ENCODE data around the gene DENND6B. TPM values are rescaled to one million over a fixed set of nuclear protein-coding genes. Genes with fewer than 3 reads are reported as not detected.

DENND6B gene
- total and polyA plus RNA-seq, 2 donors (not counting 1 experiment from before 2014, with no cell fraction given) = 2.8 to 10.3 TPM

GRCh38 chr22:50272044-50272802 lies 54.6 kb downstream of the DENND6B start:
- Mint-ChIP-seq H3K27ac (peak overlapping the region; percentile 41), H3K4me3 (peak overlapping the region; percentile 49), H3K27me3 (no peaks in the 10 kb centered on the region), H3K4me1 (peaks cover 19% of the 10 kb centered on the region), H3K9me3 (ENCODE audit: insufficient read depth) (no peaks in the 10 kb centered on the region)
- POLR2A ChIA-PET = interaction anchor here (0.6 kb wide), 2 partner anchors 58 to 64 kb away, joined by 4 to 6 read pairs; no protein-coding TSS in a partner anchor
- CTCF ChIA-PET = interaction anchor here (0.8 to 2.0 kb wide), 13 partner anchors 10 to 349 kb away, joined by 3 to 8 read pairs (median 4); partner anchors contain the start of genes HDAC10 and TUBGCP6
- H4K20me1 ChIP-seq (ENCODE audit: control insufficient read depth, insufficient read depth, low read length, poor library complexity, severe bottlenecking) = peaks cover 11% of the 10 kb centered on the region
- no peak overlapping the region for H2AFZ ChIP-seq (ENCODE audit: insufficient read depth, low read depth, low read length, poor library complexity, severe bottlenecking)
- 53% methylated on average over 19 of the region's 26 CpGs for WGBS (ENCODE audit: insufficient coverage)
- no peak overlapping the region for H3K27ac ChIP-seq (ENCODE audit: low read length in 2 of 2)
- no peak for DNase-seq
- H3K4me3 ChIP-seq (ENCODE audit: control extremely low read depth in 1 of 5, extremely low read depth in 1 of 5, insufficient read depth in 1 of 5, low read depth in 2 of 5, low read length in 4 of 5) = no peak overlapping the region
- peak overlapping the region; percentile 96 for H3K4me2 ChIP-seq (replicated peaks; ENCODE audit: low read depth, low read length, poor library complexity, severe bottlenecking)
- intact Hi-C loops (cut with micrococcal nuclease) = no loop called here
- no peaks in the 10 kb centered on the region for H3K79me2 ChIP-seq (ENCODE audit: control insufficient read depth, insufficient read depth, low read length)
- peaks cover 0 to 23% (median 9%) of the 10 kb centered on the region in 4 experiments for H3K27me3 ChIP-seq (replicated peaks in 1 of 4; ENCODE audit: control extremely low read depth in 1 of 4, control insufficient read depth in 3 of 4, insufficient read depth in 4 of 4, low read length in 3 of 4)
- no peak for ATAC-seq (ENCODE audit: low read depth)
- H3K4me1 ChIP-seq (ENCODE audit: control insufficient read depth in 2 of 2, insufficient read depth in 2 of 2, low read length in 2 of 2) = peaks cover 23 to 34% of the 10 kb centered on the region in 2 donors
- no peaks in the 10 kb centered on the region for H3K36me3 ChIP-seq (replicated peaks in 1 of 2; ENCODE audit: control extremely low read depth in 1 of 2, control insufficient read depth in 1 of 2, extremely low read depth in 1 of 2, insufficient read depth in 2 of 2, low read length in 1 of 2)
- H3K9ac ChIP-seq (ENCODE audit: low read length) = no peak overlapping the region
- TF ChIP-seq CTCF (IDR thresholded peaks at IDR 0.05) = no peak
- no peak for TF ChIP-seq EZH2 (IDR thresholded peaks at IDR 0.05; ENCODE audit: borderline replicate concordance, insufficient read depth, low read depth, low read length, poor library complexity, severe bottlenecking)
- no peaks in the 10 kb centered on the region for H3K9me3 ChIP-seq (ENCODE audit: control extremely low read depth in 1 of 3, control insufficient read depth in 2 of 3, insufficient read depth in 1 of 3, low read length in 2 of 3)

- no peaks in the 10 kb centered on the region for H3K9me3 Mint-ChIP-seq (ENCODE audit: insufficient read depth)
- H3K27ac Mint-ChIP-seq = no peak overlapping the region
- peak overlapping the region in 3 of 5 experiments; percentile 60 to 79 (median 64) for H3K4me3 ChIP-seq (ENCODE audit: control extremely low read depth in 1 of 5, extremely low read depth in 1 of 5, insufficient read depth in 1 of 5, low read depth in 2 of 5, low read length in 4 of 5)
- TF ChIP-seq CTCF (IDR thresholded peaks at IDR 0.05) = no peak
- peak; percentile 30 for TF ChIP-seq EZH2 (IDR thresholded peaks at IDR 0.05; ENCODE audit: borderline replicate concordance, insufficient read depth, low read depth, low read length, poor library complexity, severe bottlenecking)
- peaks cover 23 to 34% of the 10 kb centered on the region in 2 donors for H3K4me1 ChIP-seq (ENCODE audit: control insufficient read depth in 2 of 2, insufficient read depth in 2 of 2, low read length in 2 of 2)
- peak; percentile 39 for ATAC-seq (ENCODE audit: low read depth)
- no peaks in the 10 kb centered on the region for H3K27me3 Mint-ChIP-seq
- H3K4me1 Mint-ChIP-seq = peaks cover 19% of the 10 kb centered on the region
- peaks cover 0 to 23% (median 9%) of the 10 kb centered on the region in 4 experiments for H3K27me3 ChIP-seq (replicated peaks in 1 of 4; ENCODE audit: control extremely low read depth in 1 of 4, control insufficient read depth in 3 of 4, insufficient read depth in 4 of 4, low read length in 3 of 4)
- peak; percentile 73 for DNase-seq
- intact Hi-C loops (cut with micrococcal nuclease) = loop anchor here (2.0 kb wide), 3 partner anchors 19 to 29 kb away; partner anchors contain the start of gene TUBGCP6
- no peaks in the 10 kb centered on the region for H3K9me3 ChIP-seq (ENCODE audit: control extremely low read depth in 1 of 3, control insufficient read depth in 2 of 3, insufficient read depth in 1 of 3, low read length in 2 of 3)
- peak overlapping the region; percentile 49 for H3K4me3 Mint-ChIP-seq
- H4K20me1 ChIP-seq (ENCODE audit: control insufficient read depth, insufficient read depth, low read length, poor library complexity, severe bottlenecking) = peaks cover 11% of the 10 kb centered on the region
- peak overlapping the region; percentile 96 for H3K4me2 ChIP-seq (replicated peaks; ENCODE audit: low read depth, low read length, poor library complexity, severe bottlenecking)
- CTCF ChIA-PET = interaction anchor here (0.7 to 2.0 kb wide), 9 partner anchors 10 to 349 kb away, joined by 3 to 8 read pairs (median 4); partner anchors contain the start of gene HDAC10
- no peak overlapping the region for H3K27ac ChIP-seq (ENCODE audit: low read length in 2 of 2)
- H3K36me3 ChIP-seq (replicated peaks in 1 of 2; ENCODE audit: control extremely low read depth in 1 of 2, control insufficient read depth in 1 of 2, extremely low read depth in 1 of 2, insufficient read depth in 2 of 2, low read length in 1 of 2) = no peaks in the 10 kb centered on the region
- POLR2A ChIA-PET = interaction anchor here (0.6 to 0.7 kb wide), 2 partner anchors 30 to 47 kb away, joined by 8 to 11 read pairs; no protein-coding TSS in a partner anchor
- under 1% methylated on average over 33 of the region's 45 CpGs for WGBS (ENCODE audit: insufficient coverage)
- H3K9ac ChIP-seq (ENCODE audit: low read length) = peak overlapping the region; percentile 70
- no peak overlapping the region for H2AFZ ChIP-seq (ENCODE audit: insufficient read depth, low read depth, low read length, poor library complexity, severe bottlenecking)
- H3K79me2 ChIP-seq (ENCODE audit: control insufficient read depth, insufficient read depth, low read length) = no peaks in the 10 kb centered on the region
These were observed 55.3 kb downstream of the DENND6B start for GRCh38 chr22:50271519-50271970.
